Esophagus squamous epithelium (tissue), 5 donors: ENCODE results near the gene R3HDML. TPM values are rescaled to one million over a fixed set of nuclear protein-coding genes. Genes with fewer than 3 reads are reported as not detected.

Experiments used
- DNase-seq: peaks from one replicate; lab custom pipeline; 2025; lab: John Stamatoyannopoulos, UW
- H3K27ac ChIP-seq, 4 donors: fragments of 200-600 bp; sonication (generic); one replicate each; pipeline ENCODE4 v1.5.1; 2016 to 2019; ENCODE audit warnings: mild to moderate bottlenecking in 1 of 4
- H3K27me3 ChIP-seq, 4 donors: fragments of 200-600 bp; sonication (generic); 1 replicate in 3 of 4; 2 replicates in 1 of 4; pipeline versions ENCODE4 v1.5.1 to v1.6.0; 2017 to 2021; ENCODE audit warnings: antibody characterized with exemption in 1 of 4
- H3K36me3 ChIP-seq, 3 donors: fragments of 200-600 bp; sonication (generic); one replicate each; pipeline ENCODE4 v1.5.1; 2016 to 2019
- H3K4me1 ChIP-seq, 3 donors: fragments of 200-600 bp; sonication (generic); one replicate each; pipeline ENCODE4 v1.5.1; 2017 to 2019
- H3K4me3 ChIP-seq, 4 donors: fragments of 200-600 bp; sonication (generic); 1 replicate in 3 of 4; 2 replicates in 1 of 4; pipeline ENCODE4 v1.5.1; 2016 to 2019; ENCODE audit warnings: mild to moderate bottlenecking in 2 of 4, moderate library complexity in 1 of 4
- H3K9me3 ChIP-seq, 3 donors: fragments of 200-600 bp; sonication (generic); one replicate each; pipeline ENCODE4 v1.5.1; 2016 to 2019
- POLR2A ChIP-seq, 4 donors: fragments of 450-650 bp; IDR thresholded peaks; one replicate each; pipeline ENCODE4 v1.6.1; 2017; ENCODE audit warnings: antibody characterized with exemption in 4 of 4, mild to moderate bottlenecking in 4 of 4, moderate library complexity in 3 of 4
- WGBS, 2 donors: methylation state at CpG; one replicate each; pipeline ENCODE4 v1.1.5; 2018; 5-methylcytosine and 5-hydroxymethylcytosine counted together
- intact Hi-C: fragments of 100-400 bp; cut with DNase I; formaldehyde crosslinking; loops from one replicate; pipeline ENCODE4 v1.15.0; 2022
- total RNA-seq, 4 donors: library from RNA; depleted of rRNA; stranded (reverse); fragments of >200 nt; gene quantifications; one replicate each; pipeline ENCODE4 v1.1.0, GENCODE V29; 2016
- TF ChIP-seq, protein P1 (sequence below), 6 experiments: fragments of 450-650 bp in 4 of 6; fragments of 200-600 bp in 2 of 6; sonication (generic) in 2 of 6; IDR thresholded peaks; one replicate each; pipeline ENCODE4 v1.5.1; 2016 to 2019; ENCODE audit warnings: antibody characterized with exemption in 6 of 6, mild to moderate bottlenecking in 4 of 6, moderate library complexity in 4 of 6
- donor health status: DM: yes; HTN: yes; CAD: no.

Gene R3HDML, protein sequence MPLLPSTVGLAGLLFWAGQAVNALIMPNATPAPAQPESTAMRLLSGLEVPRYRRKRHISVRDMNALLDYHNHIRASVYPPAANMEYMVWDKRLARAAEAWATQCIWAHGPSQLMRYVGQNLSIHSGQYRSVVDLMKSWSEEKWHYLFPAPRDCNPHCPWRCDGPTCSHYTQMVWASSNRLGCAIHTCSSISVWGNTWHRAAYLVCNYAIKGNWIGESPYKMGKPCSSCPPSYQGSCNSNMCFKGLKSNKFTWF
- not detected for total RNA-seq

DNA sequence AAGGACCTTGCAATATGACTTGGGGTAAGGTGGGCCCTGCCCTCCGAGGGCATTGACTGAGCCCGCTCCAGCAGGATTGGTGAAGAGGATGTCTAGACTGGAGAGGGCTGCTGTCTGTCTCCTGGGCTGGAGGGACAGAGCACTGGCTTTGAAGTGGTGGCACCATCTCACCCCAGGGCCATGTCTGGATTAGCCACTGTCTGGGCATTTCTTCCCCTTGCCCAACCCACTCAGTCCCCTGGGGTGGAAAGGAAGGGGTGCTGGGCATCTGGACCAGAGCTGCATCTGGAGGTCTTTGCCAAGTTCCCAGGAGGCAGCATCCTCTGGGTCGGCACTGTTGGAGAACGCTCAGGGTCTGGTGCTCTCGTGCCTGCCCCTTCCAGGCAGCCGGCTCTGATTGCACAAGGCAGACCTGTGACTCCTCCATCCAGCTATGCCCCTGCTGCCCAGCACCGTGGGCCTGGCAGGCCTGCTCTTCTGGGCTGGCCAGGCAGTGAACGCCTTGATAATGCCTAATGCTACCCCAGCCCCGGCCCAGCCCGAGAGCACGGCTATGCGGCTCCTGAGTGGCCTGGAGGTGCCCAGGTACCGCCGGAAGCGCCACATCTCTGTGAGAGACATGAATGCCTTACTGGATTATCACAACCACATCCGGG is at the start of gene R3HDML:
Gene R3HDML, plus strand, starts transcription at position 319 of the 656 bp plus-strand sequence. Its CDS starts 115 bp downstream, at position 434.
- Histone ChIP-seq H3K27me3 (peaks cover 0 to 53% (median 0%) of the 10 kb centered on the region in 4 donors), H3K27ac (no peak within 1 kb of the TSS), H3K36me3 (no peaks in the 10 kb centered on the region), H3K4me3 (no peak within 1 kb of the TSS), H3K9me3 (no peaks in the 10 kb centered on the region), H3K4me1 (no peaks in the 10 kb centered on the region)
- DNase-seq, result no peak
- intact Hi-C loops, result no loop called here
- TF ChIP-seq, protein P1, sequence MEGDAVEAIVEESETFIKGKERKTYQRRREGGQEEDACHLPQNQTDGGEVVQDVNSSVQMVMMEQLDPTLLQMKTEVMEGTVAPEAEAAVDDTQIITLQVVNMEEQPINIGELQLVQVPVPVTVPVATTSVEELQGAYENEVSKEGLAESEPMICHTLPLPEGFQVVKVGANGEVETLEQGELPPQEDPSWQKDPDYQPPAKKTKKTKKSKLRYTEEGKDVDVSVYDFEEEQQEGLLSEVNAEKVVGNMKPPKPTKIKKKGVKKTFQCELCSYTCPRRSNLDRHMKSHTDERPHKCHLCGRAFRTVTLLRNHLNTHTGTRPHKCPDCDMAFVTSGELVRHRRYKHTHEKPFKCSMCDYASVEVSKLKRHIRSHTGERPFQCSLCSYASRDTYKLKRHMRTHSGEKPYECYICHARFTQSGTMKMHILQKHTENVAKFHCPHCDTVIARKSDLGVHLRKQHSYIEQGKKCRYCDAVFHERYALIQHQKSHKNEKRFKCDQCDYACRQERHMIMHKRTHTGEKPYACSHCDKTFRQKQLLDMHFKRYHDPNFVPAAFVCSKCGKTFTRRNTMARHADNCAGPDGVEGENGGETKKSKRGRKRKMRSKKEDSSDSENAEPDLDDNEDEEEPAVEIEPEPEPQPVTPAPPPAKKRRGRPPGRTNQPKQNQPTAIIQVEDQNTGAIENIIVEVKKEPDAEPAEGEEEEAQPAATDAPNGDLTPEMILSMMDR (IDR thresholded peaks at IDR 0.05), result no peak
- TF ChIP-seq POLR2A (IDR thresholded peaks at IDR 0.05), result no peak
- WGBS, 2 donors, result 78 to 80% methylated on average over 3 to 4 of the region's 16 CpGs

DNA sequence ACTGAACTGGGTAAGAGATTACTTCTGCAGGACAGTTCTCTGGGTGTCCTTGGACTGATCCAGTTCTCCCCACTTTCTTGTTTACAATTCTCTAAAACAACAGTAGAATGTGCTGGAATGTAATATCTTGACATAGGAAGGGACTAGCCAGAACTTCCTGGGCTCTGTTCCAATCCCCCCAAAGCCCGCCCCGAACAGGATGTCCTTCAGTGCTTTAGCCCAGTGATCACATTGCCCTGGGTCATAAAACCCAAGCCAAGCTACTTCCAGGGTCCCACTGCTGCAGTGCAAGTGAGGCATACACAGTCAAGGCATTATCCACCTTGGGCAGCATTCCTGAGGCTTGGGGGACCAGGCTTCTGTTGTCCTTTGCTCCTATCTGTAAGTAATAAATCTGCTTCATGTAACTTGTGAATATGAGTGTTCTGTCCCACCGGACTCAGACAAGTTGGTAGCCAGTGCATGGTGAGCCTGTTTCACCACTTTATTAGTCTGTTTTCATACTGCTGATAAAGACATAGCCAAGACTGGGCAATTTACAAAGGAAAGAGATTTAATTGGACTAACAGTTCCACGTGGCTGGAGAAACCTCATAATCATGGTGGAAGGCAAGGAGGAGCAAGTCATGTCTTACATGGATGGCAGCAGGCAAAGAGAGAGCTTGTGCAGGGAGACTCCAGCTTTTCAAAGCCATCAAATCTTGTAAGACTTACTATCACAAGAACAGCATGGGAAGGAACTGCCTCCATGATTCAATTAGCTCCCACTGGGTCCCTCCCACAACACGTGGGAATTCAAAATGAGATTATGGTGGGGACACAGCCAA is 49.4 kb upstream of the R3HDML start:
- TF ChIP-seq, protein P1 (IDR thresholded peaks at IDR 0.05), result no peak
- no peak for TF ChIP-seq POLR2A (IDR thresholded peaks at IDR 0.05)
- intact Hi-C loops, result no loop called here

DNA sequence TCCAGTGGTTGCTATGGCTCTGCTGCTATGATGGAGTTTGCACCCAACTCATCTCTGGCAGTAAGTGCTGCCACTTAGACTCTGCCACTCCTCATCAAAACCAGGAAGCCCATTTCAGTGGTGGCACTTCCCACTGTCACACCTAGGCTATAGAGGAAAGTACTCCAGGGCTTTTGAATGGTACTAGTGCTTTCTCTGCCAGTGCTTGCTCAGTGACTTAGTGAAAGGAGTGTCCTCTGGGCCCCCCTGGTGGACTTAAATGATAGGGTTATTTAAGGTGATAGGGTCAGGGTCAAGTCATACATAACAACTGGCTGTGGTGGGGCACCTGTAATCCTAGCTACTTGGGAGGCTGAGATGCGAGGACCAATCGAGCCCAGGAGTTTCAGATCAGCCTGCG is 48.6 kb upstream of the R3HDML start:
- H3K9me3 ChIP-seq, result no peaks in the 10 kb centered on the region
- no peaks in the 10 kb centered on the region for H3K27me3 ChIP-seq
- no peak for DNase-seq
- H3K4me3 ChIP-seq, result no peak overlapping the region
- H3K4me1 ChIP-seq, result no peaks in the 10 kb centered on the region
- 93 to 98% methylated on average over 3 of the region's 3 CpGs for WGBS, 2 donors
- no peak overlapping the region for H3K27ac ChIP-seq
- intact Hi-C loops, result no loop called here
- peaks cover 0 to 10% (median 0%) of the 10 kb centered on the region in 3 donors for H3K36me3 ChIP-seq
- TF ChIP-seq, protein P1 (IDR thresholded peaks at IDR 0.05), result no peak
- TF ChIP-seq POLR2A (IDR thresholded peaks at IDR 0.05), result no peak

More for the DNA sequence above, 49.4 kb upstream of the R3HDML start:
- H3K4me1 ChIP-seq, result no peaks in the 10 kb centered on the region
- DNase-seq, result no peak
- no peak overlapping the region for H3K27ac ChIP-seq
- 43 to 75% methylated on average over 3 to 5 of the region's 5 CpGs for WGBS, 2 donors
- no peak overlapping the region for H3K4me3 ChIP-seq
- H3K36me3 ChIP-seq, result peaks cover 0 to 10% (median 0%) of the 10 kb centered on the region in 3 donors
- no peaks in the 10 kb centered on the region for H3K27me3 ChIP-seq
- H3K9me3 ChIP-seq, result no peaks in the 10 kb centered on the region

DNA sequence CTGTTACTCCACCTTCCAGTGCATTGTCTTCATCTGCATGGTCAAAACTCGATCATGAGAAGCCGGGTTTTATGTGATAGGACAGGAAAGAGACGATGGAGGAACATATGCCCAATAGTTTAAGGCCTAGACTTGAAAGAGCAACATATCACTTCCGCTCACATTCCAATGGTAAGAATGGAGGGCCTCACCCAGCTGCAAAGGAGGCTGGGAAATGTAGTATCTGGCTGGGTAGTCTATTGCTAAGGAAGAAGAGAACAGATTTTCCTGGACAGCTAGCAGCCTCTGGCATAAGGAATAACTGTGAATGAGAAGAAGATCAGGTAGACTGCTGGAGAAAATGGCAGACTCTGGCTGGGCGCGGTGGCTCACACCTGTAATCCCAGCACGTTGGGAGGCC is 45.1 kb upstream of the R3HDML start:
- Histone ChIP-seq H3K27ac (no peak overlapping the region), H3K36me3 (peaks cover 0 to 10% (median 0%) of the 10 kb centered on the region in 3 donors), H3K4me3 (no peak overlapping the region), H3K9me3 (no peaks in the 10 kb centered on the region), H3K4me1 (no peaks in the 10 kb centered on the region), H3K27me3 (no peaks in the 10 kb centered on the region)
- TF ChIP-seq, protein P1 (IDR thresholded peaks at IDR 0.05), result no peak
- no peak for TF ChIP-seq POLR2A (IDR thresholded peaks at IDR 0.05)
- intact Hi-C loops, result no loop called here
- WGBS, 2 donors, result 89 to 93% methylated on average over 7 of the region's 7 CpGs
- no peak for DNase-seq
